Muscle of leg (tissue), 11 donors: ENCODE results near the gene VPS37B. TPM values are rescaled to one million over a fixed set of nuclear protein-coding genes. Genes with fewer than 3 reads are reported as not detected.
"Not testable (repeated sequence)": the region's sequence is repeated elsewhere in the genome, so short reads cannot be mapped to it uniquely, and the experiment has no call there.

Source experiments
- DNase-seq: peaks from one replicate; pipeline ENCODE4 v3.0.0; 2013
- H3K27ac ChIP-seq: one replicate; pipeline ENCODE4 v1.5.1; 2013; ENCODE audit warnings: mild to moderate bottlenecking, low read length, control low read depth
- H3K27me3 ChIP-seq: one replicate; pipeline ENCODE4 v1.6.1; 2013; ENCODE audit warnings: low read length; ENCODE audit not compliant: control insufficient read depth, insufficient read depth
- H3K36me3 ChIP-seq: one replicate; pipeline ENCODE4 v1.6.1; 2013; ENCODE audit warnings: low read length; ENCODE audit not compliant: control insufficient read depth, insufficient read depth
- H3K4me1 ChIP-seq: one replicate; pipeline ENCODE4 v1.6.1; 2013; ENCODE audit warnings: low read length; ENCODE audit not compliant: control insufficient read depth, insufficient read depth
- H3K4me3 ChIP-seq: one replicate; pipeline ENCODE4 v1.5.1; 2013; ENCODE audit warnings: low read length, control low read depth
- H3K9me3 ChIP-seq: replicated peaks from 2 replicates; pipeline ENCODE4 v1.6.1; 2013; ENCODE audit warnings: low read depth, low read length; ENCODE audit not compliant: control insufficient read depth
- WGBS: methylation state at CpG from one replicate; pipeline ENCODE4 v1.1.5; 2013; ENCODE audit warnings: missing lambda C conversion rate; ENCODE audit not compliant: insufficient coverage; 5-methylcytosine and 5-hydroxymethylcytosine counted together
- polyA plus RNA-seq, 8 donors: library from polyadenylated mRNA; unstranded; fragments of 120-200 nt; gene quantifications; one replicate each; pipeline versions ENCODE4 v1.2.1 to v1.2.3, GENCODE V29; 2013; ENCODE audit warnings: inconsistent platforms in 1 of 8, low replicate concordance in 1 of 8; ENCODE audit not compliant: insufficient read length in 8 of 8, insufficient read depth in 1 of 8
- total RNA-seq: library from RNA; stranded (reverse); fragments of 120-200 nt; gene quantifications from one replicate; pipeline ENCODE4 v1.2.4, GENCODE V29; 2013

Gene VPS37B
- total and polyA plus RNA-seq, 9 donors, result 15.6 to 29.0 (median 25.1) TPM

GRCh38 chr12:122884091-122884826 is 11.7 kb downstream of the VPS37B start:
- H3K36me3 ChIP-seq, result no peaks in the 10 kb centered on the region
- no peak overlapping the region for H3K4me3 ChIP-seq
- H3K4me1 ChIP-seq, result peaks cover 47% of the 10 kb centered on the region
- H3K27ac ChIP-seq, result no peak overlapping the region
- WGBS, result no CpG with 5 or more reads among the region's 6 CpGs
- no peak for DNase-seq
- no peaks in the 10 kb centered on the region for H3K27me3 ChIP-seq
- no peaks in the 10 kb centered on the region for H3K9me3 ChIP-seq

- H3K4me1 ChIP-seq, result peaks cover 42% of the 10 kb centered on the region
- no peak overlapping the region for H3K4me3 ChIP-seq
Observed at GRCh38 chr12:122882908-122883558, 12.9 kb downstream of the VPS37B start.

GRCh38 chr12:122880668-122881067 is 15.3 kb downstream of the VPS37B start:
- Histone ChIP-seq H3K36me3 (peaks cover 4% of the 10 kb centered on the region), H3K9me3 (no peaks in the 10 kb centered on the region), H3K27me3 (no peaks in the 10 kb centered on the region), H3K4me1 (peaks cover 46% of the 10 kb centered on the region), H3K4me3 (no peak overlapping the region), H3K27ac (peak overlapping the region; percentile 40)
- no CpG with 5 or more reads among the region's 8 CpGs for WGBS
- peak; percentile 66 for DNase-seq

More at GRCh38 chr12:122882908-122883558, 12.9 kb downstream of the VPS37B start:
- H3K36me3 ChIP-seq, result no peaks in the 10 kb centered on the region
- H3K27ac ChIP-seq, result no peak overlapping the region
- 94% methylated on average over 2 of the region's 11 CpGs for WGBS
- no peaks in the 10 kb centered on the region for H3K9me3 ChIP-seq
- DNase-seq, result no peak
- no peaks in the 10 kb centered on the region for H3K27me3 ChIP-seq

GRCh38 chr12:122880155-122880667 is 15.7 kb downstream of the VPS37B start:
- H3K4me1 ChIP-seq, result peaks cover 50% of the 10 kb centered on the region
- H3K4me3 ChIP-seq, result no peak overlapping the region
- DNase-seq, result peak; percentile 46
- 53% methylated on average over 2 of the region's 10 CpGs for WGBS
- peak overlapping the region; percentile 40 for H3K27ac ChIP-seq
- H3K36me3 ChIP-seq, result peaks cover 4% of the 10 kb centered on the region
- no peaks in the 10 kb centered on the region for H3K9me3 ChIP-seq
- H3K27me3 ChIP-seq, result no peaks in the 10 kb centered on the region

- H3K4me3 ChIP-seq, result no peak overlapping the region
Observed at GRCh38 chr12:122878780-122879612, 16.9 kb downstream of the VPS37B start.

GRCh38 chr12:122876731-122877130 is 19.2 kb downstream of the VPS37B start:
- Histone ChIP-seq H3K36me3 (peaks cover 4% of the 10 kb centered on the region), H3K4me1 (peaks cover 74% of the 10 kb centered on the region), H3K27me3 (no peaks in the 10 kb centered on the region), H3K4me3 (no peak overlapping the region), H3K27ac (no peak overlapping the region), H3K9me3 (no peaks in the 10 kb centered on the region)
- peak; percentile 54 for DNase-seq
- 67% methylated on average over 3 of the region's 3 CpGs for WGBS

More at GRCh38 chr12:122878780-122879612, 16.9 kb downstream of the VPS37B start:
- WGBS, result 79% methylated on average over 10 of the region's 17 CpGs
- Histone ChIP-seq H3K36me3 (peaks cover 4% of the 10 kb centered on the region), H3K9me3 (no peaks in the 10 kb centered on the region), H3K27ac (no peak overlapping the region), H3K27me3 (no peaks in the 10 kb centered on the region), H3K4me1 (peaks cover 54% of the 10 kb centered on the region)
- peak; percentile 29 for DNase-seq

GRCh38 chr12:122876281-122876680 is 19.6 kb downstream of the VPS37B start:
- H3K27ac ChIP-seq, result not testable (repeated sequence)
- peaks cover 76% of the 10 kb centered on the region for H3K4me1 ChIP-seq

GRCh38 chr12:122875590-122876220 is 20.2 kb downstream of the VPS37B start:
- no peak for DNase-seq
- H3K9me3 ChIP-seq, result no peaks in the 10 kb centered on the region
- no peaks in the 10 kb centered on the region for H3K27me3 ChIP-seq
- H3K4me3 ChIP-seq, result no peak overlapping the region
- H3K27ac ChIP-seq, result no peak overlapping the region
- peaks cover 77% of the 10 kb centered on the region for H3K4me1 ChIP-seq
- peaks cover 4% of the 10 kb centered on the region for H3K36me3 ChIP-seq
- WGBS, result no CpG with 5 or more reads among the region's 7 CpGs

More at GRCh38 chr12:122876281-122876680, 19.6 kb downstream of the VPS37B start:
- not testable (repeated sequence) for H3K36me3 ChIP-seq, H3K4me3 ChIP-seq, H3K9me3 ChIP-seq, DNase-seq, H3K27me3 ChIP-seq
- WGBS, result no CpG with 5 or more reads among the region's 5 CpGs

- H3K27ac ChIP-seq, result no peak overlapping the region
- no peak overlapping the region for H3K4me3 ChIP-seq
- 90% methylated on average over 2 of the region's 12 CpGs for WGBS
- no peak for DNase-seq
- peaks cover 17% of the 10 kb centered on the region for H3K36me3 ChIP-seq
- H3K4me1 ChIP-seq, result peaks cover 68% of the 10 kb centered on the region
- H3K27me3 ChIP-seq, result no peaks in the 10 kb centered on the region
- H3K9me3 ChIP-seq, result no peaks in the 10 kb centered on the region
Observed at GRCh38 chr12:122874081-122874480, 21.8 kb downstream of the VPS37B start.
